SK-MEL-5 (cell line): Measurements from ENCODE around the gene TMEM51. TPM values are rescaled to one million over a fixed set of nuclear protein-coding genes. Genes with fewer than 3 reads are reported as not detected.
"Not testable (repeated sequence)": the region's sequence is repeated elsewhere in the genome, so short reads cannot be mapped to it uniquely, and the experiment has no call there.

Source experiments
- DNase-seq: peaks from one replicate; pipeline ENCODE4 v3.0.0-alpha.2; 2016; ENCODE audit warnings: low read depth, low spot score
- in situ Hi-C: cut with HindIII; loops from 2 replicates; pipeline ENCODE4 v1.10.0; 2016; ENCODE audit warnings: low sequenced_read_pairs, high pct_unique_total_duplicates, low pct_unique_long_range_greater_than_20kb
- total RNA-seq: library from RNA; depleted of rRNA; stranded (reverse); fragments of >200 nt; shearing (Covaris generic); gene quantifications from 2 replicates; pipeline ENCODE4 v1.2.3, GENCODE V29; 2014

The TMEM51 gene
- total RNA-seq, 1 experiment from 2014 or later, result 18.9 TPM

DNA sequence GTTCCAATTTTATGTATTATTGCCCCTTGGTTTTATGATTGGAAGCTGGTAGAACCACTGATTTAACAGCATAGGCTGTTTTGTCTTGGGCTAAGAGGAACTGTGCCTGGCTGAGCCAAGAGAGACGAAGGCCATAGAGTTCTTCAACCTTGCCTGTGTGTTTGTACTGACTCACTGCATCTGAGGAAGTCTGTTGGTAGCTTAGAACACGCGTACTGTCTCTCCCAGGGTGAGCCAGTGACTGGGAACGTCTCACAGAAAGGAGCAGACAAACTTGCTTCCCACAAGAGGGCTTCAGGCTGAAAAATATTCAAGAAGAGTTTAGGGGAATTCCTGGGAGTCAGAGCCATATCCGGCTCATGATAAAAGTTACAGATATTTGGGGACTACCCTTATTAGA, 14.9 kb downstream of the TMEM51 start:
- no peak for DNase-seq
- in situ Hi-C loops, result no loop called here

DNA sequence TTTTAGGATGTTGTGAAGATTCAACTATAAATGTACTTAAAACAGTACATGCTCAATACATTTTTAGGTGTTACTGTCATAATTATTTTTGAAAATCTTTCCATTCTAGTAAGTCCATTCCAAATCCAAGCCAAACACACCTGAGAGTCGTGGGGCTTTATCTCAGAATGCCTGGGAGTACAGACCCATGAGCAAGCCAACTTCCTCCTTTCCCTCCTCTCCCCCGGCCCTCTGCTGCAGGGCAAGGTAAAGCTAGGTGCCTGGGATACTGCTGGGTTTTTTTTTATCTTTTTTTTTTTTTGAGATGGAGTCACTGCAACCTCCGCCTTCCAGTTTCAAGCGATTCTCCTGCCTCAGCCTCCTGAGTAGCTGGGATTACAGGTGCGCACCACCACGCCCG, 16.5 kb downstream of the TMEM51 start:
- no peak for DNase-seq
- in situ Hi-C loops, result no loop called here

DNA sequence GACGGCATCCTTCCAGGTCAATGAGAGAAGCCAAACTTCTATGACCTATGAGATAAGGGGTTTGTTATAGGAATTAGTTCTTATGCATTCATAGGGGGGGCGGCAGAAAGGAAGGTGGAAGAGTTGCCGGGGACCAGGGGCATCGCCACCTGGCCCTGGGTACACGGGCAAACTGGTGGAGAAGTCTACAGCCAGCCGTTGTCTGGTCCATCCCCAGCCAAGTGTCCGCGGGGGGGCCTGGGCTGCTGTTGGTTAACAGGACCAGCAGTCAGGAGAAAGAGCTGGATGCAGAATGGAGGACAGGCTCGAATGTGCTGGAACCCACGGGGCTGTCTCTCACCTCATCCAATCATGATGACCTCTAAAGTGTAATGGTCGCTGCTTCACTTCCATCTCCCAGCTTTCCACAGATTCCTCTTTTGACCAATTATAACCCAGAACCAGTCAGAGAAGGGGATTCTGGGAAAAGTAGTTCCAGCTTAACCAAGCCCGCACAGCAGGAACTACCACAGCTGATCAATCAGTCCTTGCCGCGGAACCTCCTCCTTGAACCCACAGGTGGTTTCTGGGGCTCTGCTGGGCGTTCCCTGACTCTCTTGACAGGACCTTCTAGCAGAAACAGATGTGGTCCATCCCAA, 17.8 kb downstream of the TMEM51 start:
- in situ Hi-C loops, result no loop called here

DNA sequence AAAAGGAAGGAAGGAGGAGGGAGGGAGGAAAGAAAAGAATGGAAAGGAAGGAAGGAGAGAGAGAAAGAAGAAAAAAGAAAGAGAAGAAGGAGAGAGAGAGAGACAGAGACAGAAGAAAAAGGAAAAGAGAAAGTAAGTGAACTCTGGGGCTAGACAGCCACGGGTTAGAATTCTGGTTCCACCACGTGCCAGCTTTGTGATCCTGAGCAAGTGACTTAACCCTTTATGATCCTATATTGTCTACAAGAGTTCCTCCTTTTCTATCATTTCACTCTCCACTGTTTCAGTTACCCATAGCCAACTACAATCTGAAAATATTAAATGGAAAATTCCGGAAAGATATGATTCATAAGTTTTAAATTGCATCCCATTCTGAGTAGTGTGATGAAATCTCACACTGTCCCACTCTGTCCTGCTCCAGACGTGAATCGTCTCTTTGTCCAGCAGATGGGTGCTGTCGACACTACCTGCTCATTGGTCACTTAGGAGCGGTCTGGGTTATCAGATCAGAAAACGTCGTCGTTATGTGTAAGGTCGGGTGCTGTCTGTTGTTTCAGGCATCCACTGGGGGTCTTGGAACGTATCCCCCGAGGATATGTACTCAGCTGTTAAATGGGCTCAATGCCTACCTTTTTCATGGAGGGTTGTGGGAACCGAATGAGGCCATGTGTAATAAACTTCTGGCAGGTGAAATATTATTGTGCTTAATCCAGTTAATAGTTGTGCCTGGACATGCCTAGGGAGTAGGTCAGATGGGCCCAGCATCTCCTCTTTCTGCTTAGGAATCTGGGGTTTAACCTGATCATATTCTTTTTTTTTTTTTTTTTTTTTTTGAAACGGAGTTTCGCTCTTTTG, 19.1 kb downstream of the TMEM51 start:
- DNase-seq, result peak; percentile 75

More for the DNA sequence above, 17.8 kb downstream of the TMEM51 start:
- DNase-seq, result peak; percentile 62

DNA sequence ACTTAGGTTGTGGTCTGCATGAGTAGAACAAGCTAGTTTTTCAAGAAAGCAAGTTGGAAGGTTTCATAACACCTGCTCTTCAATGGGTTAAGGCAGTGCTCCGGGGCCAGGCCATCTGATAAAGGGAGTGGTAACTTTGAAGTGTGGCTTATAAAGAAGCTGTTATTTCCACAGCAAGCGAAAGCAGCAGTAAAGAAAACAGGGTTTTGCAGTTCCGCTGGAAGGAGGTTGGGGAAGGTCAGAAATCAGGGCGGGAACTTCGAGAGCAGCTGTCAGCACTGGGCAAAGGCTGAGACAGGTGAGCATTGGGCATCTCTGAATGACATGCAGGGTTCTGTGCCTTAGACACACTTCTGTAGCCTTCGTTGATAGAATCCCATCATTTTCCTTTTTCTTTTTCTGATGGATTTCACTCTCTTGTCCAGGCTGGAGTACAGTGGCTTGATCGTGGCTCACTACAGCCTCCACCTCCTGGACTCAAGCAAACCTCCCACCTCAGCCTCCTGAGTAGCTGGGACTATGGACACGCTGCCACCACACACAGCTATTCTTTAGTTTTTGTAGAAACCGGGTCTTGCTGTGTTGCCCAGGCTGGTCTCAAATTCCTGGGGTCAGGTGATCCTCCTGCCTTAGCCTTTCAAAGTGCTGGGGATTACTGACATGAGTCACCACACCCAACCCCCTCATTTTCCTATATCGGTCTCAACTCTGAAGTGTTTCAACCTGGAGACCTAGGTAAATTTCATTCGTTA, 20.5 kb downstream of the TMEM51 start:
- in situ Hi-C loops, result no loop called here
- DNase-seq, result no peak

More for the DNA sequence above, 19.1 kb downstream of the TMEM51 start:
- in situ Hi-C loops, result no loop called here

DNA sequence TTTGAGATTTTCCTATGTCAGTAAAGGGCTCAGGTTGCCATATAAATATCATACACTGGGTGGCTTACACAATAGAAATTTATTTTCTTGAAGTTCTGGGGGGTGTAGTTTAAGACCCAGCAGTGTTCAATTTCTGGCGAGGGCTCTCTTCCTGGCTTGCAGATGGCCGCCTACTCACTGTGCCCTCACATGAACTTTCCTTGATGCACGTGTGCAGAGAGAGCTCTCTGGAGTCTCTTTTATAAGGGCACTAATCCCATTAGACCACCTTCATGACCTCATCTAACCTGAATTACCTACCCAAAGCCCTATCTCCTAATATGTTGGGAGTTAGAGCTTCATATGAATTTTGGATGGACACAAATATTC, 21.1 kb downstream of the TMEM51 start:
- no peak for DNase-seq
- in situ Hi-C loops, result no loop called here

DNA sequence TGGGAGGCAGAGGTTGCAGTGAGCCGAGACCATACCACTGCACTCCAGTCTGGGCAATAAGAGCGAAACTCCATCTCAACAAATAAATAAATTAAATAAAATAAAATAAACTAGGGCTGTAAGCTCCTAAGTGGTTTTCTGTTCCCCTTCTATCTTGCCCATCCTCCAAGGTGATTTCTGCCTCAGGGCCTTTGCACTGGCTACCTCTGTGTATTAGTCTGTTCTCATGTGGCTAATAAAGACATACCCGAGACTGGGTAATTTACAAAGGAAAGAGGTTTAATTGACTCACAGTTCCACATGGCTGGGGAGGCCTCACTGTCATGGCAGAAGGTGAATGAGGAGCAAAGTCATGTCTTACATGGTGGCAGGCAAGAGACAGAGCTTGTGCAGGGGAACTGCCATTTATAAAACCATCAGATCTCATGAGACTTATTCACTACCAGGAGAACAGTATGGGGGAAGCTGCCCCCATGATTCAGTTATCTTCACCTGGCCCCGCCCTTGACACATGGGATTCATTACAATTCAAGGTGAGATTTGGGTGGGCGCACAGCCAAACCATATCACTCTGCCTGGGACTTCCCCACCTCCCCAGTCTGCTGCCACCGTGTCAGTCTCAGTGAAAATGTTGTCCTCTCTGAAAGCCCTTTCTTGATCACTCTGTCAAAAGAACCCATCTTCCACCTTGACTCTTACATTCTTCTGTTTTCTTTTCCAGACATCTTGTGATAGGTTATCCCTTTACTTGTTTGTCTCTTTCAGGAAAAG, 22.0 kb downstream of the TMEM51 start:
- in situ Hi-C loops, DNase-seq: not testable (repeated sequence)

DNA sequence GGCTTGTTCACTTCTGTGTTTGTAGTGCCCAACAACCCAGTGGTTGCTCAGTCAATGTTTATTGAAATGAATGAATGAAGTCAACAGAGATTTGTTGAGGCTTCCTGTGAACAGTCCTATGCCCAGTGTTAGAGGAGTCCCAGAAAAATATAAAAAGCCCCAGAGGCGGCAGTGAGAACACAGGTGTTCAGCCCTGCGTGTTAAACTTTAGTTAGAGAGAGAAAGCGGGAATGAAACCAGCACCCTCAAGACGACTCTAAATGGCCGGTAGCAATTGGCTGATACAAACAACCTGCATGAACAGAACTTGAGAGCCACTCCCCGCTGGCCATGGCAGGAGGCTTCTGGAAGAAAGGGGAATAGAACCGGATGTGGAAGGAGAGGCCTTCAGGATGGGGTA, 22.6 kb downstream of the TMEM51 start:
- in situ Hi-C loops, result no loop called here
- no peak for DNase-seq

DNA sequence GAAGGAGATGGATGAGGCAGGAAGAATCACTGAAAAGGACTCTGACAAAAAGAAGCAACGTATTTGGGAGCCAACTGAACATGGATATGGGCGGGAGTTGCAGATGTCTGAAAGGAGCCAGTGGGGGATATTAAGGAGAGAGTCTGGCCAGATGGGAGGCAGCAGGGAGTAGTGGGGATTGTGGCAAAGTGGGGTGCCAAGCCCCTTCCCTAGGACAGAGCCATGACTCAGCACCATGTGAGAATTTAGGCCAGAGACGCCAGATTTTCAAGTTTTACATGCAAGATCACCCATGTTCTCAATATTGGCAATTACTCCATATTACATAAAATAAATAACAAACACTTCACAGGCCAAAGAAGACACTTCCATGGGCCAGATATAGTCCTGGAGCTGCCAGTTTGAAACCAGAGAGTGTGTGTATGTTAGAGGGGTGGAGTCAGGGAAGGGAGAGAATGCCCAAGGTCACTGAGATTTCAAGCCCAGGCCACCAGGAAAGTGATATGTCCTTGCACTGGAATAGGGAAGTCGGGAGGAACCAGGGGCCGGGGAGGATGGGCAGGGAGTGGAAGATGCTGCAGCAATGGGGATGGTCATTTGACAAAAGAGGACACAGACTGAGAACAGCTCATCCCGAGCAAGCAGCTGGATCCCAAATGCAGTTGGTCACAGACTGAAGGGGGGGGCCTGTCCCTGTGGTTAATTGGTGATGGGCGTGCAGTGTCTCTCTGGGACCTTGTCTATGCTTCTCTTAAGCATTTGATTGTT, 23.5 kb downstream of the TMEM51 start:
- DNase-seq, result no peak
- in situ Hi-C loops, result no loop called here

DNA sequence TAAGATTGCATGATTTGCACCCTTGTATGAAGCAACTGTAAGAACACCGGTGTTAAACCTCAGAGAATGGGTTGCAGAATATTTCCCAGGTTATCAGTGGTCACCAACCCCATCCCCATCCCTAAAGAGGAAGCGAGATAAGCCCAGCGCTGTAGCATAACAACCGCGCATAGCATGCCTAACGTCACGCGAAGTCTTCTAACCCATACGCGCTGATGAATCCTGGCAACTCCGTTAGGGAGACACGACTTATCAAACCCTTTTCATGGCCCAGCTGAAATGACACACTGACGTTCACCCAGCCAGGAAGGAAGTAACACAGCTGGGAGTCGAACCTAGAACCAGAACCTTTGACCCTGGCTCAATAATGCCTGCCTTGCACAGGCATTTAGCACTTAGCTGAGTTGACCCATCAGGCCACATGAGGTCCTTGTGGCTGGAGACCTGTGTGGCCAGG, 24.2 kb downstream of the TMEM51 start:
- in situ Hi-C loops, result no loop called here
- DNase-seq, result no peak

DNA sequence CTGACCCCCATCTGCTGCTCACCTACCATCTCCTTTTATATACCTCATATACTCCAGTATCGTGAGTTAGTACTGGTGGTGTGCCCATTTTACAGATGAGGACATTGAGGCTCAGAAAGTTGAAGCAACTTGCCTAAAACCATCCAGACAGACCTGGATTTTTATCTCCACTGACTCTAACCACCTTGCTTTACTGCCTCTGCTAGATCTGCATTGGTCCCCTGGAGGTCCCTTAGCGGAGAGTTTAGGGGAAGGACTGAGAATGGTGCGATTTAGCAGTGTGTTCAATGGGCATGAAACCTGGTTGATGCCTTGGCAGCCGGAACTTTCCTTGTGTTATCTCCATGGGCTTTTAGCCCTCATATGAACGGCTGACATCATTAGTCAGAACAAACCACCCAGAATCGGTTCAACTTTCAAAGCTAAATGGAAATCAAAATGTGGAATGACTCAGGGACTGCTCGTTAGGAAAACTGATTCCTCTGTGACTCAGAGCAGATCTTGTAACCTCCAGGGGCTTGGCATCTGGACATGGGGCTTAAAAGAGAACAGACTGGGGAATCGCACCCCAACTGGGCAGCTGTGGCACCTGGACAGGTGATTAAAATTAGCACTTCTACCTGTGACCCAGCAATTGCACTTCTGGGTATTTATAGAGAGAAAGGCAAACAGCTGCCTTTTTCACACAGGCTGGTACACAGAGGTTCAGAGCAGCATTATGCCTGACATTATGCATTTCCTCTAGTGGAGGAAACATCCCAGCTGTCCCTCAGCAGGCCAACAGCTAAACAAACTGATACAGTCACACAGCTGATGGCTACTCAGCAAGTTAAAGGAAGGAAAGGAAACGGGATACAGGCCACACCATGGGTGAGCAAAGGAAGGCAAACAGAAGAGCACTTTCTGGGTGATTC, 25.3 kb downstream of the TMEM51 start:
- DNase-seq, result peak; percentile 55
- in situ Hi-C loops, result no loop called here

DNA sequence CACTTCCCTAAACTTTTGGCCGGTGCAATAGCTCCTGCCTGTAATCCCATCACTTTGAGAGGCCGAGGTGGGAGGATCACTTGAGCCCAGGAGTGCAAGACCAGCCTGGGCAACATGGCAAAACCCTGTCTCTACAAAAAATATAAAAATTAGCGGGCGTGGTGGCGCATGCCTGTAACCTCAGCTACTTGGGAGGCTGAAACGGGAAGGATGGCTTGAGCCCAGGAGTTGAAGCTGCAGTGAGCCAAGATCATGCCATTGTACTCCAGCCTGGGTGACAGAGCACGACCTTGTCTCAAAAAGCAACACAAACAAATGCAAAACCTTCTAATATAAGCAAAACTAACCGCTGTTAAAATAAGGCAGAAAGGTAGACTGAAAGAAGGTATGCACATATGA, 25.9 kb downstream of the TMEM51 start:
- in situ Hi-C loops, result no loop called here
- DNase-seq, result no peak

DNA sequence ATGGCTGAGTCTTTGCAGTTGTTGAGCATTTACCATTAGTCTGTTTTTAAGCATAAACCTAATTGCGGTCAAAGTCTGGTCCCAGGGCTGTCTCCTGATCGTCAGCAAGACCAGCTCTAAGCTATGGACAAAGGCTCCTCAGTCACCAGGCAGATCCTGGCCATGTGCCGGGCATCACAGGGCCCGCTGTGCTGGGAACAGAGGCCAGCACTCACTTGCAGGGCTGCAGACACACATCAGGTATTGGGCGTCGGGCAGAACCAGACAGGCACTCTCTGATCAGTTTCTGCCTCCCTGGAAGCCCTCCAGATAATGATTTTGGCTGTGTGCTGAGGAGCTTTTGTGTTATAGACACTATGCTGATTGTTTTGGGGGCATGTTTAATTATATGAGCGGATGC, 26.6 kb downstream of the TMEM51 start:
- peak; percentile 99 for DNase-seq
- in situ Hi-C loops, result no loop called here

DNA sequence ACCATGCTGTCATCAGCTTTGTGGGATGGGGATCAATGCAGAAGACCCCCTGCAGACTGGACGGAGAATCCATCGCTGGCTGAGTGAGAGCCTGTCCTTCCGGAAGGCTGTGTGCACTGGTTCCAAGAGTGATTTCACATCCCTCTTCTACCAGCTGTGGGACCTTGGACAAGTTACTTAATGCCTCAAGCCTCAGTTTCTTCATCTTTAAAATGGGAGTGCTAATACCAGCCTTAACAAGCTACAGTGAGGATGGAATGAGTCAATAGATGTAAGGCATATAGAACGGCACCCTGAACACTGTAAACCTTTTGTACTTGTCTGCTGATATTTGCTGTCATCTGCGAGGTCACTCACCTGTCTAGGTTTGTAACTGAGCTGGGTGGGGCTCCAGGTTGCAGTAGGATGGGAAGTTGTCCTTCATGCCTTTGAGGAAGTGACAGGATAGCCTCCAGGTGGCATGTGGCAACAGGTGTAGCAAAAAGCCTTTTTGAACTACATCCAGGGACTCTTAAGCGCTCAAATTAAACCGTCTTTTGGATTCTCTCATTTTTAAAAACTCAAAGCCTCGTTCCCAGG, 27.5 kb downstream of the TMEM51 start:
- in situ Hi-C loops, result no loop called here
- no peak for DNase-seq

DNA sequence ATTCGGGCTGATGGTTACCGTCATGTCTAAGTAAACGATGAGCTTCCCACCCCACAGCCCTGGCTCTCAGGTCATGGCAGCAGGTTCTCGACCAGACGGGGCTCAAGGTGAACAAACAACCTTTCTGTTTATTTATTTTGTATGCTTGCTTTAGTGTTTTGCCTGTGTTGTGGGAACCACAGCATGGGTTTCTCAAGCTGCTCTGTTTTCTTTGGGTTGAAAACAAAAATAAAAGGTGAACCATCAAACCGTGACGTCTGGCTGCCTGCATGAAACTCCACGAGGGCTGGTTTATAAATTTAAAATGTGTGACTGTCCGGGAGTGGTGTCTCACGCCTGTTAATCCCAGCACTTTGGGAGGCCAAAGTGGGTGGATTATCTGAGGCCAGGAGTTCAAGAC, 28.0 kb downstream of the TMEM51 start:
- no peak for DNase-seq
- in situ Hi-C loops, result no loop called here
